ENCODE measurements around the gene SEC14L3. TPM values are rescaled to one million over a fixed set of nuclear protein-coding genes. Genes with fewer than 3 reads are reported as not detected.

The SEC14L3 gene
- total and polyA plus RNA-seq, 2 of the 13 experiments (the other 11 are each of a cell fraction or from before 2014, with no cell fraction given): not detected

- TF ChIP-seq, protein P1, sequence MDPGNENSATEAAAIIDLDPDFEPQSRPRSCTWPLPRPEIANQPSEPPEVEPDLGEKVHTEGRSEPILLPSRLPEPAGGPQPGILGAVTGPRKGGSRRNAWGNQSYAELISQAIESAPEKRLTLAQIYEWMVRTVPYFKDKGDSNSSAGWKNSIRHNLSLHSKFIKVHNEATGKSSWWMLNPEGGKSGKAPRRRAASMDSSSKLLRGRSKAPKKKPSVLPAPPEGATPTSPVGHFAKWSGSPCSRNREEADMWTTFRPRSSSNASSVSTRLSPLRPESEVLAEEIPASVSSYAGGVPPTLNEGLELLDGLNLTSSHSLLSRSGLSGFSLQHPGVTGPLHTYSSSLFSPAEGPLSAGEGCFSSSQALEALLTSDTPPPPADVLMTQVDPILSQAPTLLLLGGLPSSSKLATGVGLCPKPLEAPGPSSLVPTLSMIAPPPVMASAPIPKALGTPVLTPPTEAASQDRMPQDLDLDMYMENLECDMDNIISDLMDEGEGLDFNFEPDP (CRISPR knock-in tag; conservative IDR thresholded peaks at IDR 0.05): 0 out of 2 replicates have a peak, but pooled peaks have one; percentile 75
- TF ChIP-seq, protein P2, sequence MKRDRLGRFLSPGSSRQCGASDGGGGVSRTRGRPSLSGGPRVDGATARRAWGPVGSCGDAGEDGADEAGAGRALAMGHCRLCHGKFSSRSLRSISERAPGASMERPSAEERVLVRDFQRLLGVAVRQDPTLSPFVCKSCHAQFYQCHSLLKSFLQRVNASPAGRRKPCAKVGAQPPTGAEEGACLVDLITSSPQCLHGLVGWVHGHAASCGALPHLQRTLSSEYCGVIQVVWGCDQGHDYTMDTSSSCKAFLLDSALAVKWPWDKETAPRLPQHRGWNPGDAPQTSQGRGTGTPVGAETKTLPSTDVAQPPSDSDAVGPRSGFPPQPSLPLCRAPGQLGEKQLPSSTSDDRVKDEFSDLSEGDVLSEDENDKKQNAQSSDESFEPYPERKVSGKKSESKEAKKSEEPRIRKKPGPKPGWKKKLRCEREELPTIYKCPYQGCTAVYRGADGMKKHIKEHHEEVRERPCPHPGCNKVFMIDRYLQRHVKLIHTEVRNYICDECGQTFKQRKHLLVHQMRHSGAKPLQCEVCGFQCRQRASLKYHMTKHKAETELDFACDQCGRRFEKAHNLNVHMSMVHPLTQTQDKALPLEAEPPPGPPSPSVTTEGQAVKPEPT (CRISPR knock-in tag; IDR thresholded peaks at IDR 0.05; ENCODE audit: low read depth): no peak
- TF ChIP-seq ZNF724P (CRISPR knock-in tag; IDR thresholded peaks at IDR 0.05; ENCODE audit: borderline replicate concordance): no peak
- TF ChIP-seq NCOA5 (CRISPR knock-in tag; IDR thresholded peaks at IDR 0.05): no peak
- no peak for TF ChIP-seq GLI4 (CRISPR knock-in tag; IDR thresholded peaks at IDR 0.05; ENCODE audit: borderline replicate concordance)
- TF ChIP-seq KDM2A (CRISPR knock-in tag; IDR thresholded peaks at IDR 0.05; ENCODE audit: borderline replicate concordance, low read depth): no peak
- TF ChIP-seq, protein P3, sequence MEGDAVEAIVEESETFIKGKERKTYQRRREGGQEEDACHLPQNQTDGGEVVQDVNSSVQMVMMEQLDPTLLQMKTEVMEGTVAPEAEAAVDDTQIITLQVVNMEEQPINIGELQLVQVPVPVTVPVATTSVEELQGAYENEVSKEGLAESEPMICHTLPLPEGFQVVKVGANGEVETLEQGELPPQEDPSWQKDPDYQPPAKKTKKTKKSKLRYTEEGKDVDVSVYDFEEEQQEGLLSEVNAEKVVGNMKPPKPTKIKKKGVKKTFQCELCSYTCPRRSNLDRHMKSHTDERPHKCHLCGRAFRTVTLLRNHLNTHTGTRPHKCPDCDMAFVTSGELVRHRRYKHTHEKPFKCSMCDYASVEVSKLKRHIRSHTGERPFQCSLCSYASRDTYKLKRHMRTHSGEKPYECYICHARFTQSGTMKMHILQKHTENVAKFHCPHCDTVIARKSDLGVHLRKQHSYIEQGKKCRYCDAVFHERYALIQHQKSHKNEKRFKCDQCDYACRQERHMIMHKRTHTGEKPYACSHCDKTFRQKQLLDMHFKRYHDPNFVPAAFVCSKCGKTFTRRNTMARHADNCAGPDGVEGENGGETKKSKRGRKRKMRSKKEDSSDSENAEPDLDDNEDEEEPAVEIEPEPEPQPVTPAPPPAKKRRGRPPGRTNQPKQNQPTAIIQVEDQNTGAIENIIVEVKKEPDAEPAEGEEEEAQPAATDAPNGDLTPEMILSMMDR (CRISPR knock-in tag; IDR thresholded peaks at IDR 0.05): no peak
- TF ChIP-seq FOSL1 (CRISPR knock-in tag; IDR thresholded peaks at IDR 0.05; ENCODE audit: borderline replicate concordance): no peak
- no peak for TF ChIP-seq MZF1 (CRISPR knock-in tag; IDR thresholded peaks at IDR 0.05; ENCODE audit: borderline replicate concordance)
- TF ChIP-seq HOXD1 (CRISPR knock-in tag; IDR thresholded peaks at IDR 0.05): 0 out of 2 replicates have a peak, but pooled peaks have one; percentile 31
- peak; percentile 21; the same call in 1 of the 2 replicates for TF ChIP-seq ETV5 (CRISPR knock-in tag; IDR thresholded peaks at IDR 0.05; ENCODE audit: borderline replicate concordance)
- no peak for TF ChIP-seq ADNP (CRISPR knock-in tag; IDR thresholded peaks at IDR 0.05)
- TF ChIP-seq, protein P4, sequence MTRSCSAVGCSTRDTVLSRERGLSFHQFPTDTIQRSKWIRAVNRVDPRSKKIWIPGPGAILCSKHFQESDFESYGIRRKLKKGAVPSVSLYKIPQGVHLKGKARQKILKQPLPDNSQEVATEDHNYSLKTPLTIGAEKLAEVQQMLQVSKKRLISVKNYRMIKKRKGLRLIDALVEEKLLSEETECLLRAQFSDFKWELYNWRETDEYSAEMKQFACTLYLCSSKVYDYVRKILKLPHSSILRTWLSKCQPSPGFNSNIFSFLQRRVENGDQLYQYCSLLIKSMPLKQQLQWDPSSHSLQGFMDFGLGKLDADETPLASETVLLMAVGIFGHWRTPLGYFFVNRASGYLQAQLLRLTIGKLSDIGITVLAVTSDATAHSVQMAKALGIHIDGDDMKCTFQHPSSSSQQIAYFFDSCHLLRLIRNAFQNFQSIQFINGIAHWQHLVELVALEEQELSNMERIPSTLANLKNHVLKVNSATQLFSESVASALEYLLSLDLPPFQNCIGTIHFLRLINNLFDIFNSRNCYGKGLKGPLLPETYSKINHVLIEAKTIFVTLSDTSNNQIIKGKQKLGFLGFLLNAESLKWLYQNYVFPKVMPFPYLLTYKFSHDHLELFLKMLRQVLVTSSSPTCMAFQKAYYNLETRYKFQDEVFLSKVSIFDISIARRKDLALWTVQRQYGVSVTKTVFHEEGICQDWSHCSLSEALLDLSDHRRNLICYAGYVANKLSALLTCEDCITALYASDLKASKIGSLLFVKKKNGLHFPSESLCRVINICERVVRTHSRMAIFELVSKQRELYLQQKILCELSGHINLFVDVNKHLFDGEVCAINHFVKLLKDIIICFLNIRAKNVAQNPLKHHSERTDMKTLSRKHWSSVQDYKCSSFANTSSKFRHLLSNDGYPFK (CRISPR knock-in tag; IDR thresholded peaks at IDR 0.05; ENCODE audit: borderline replicate concordance): no peak
- TF ChIP-seq FUBP1 (CRISPR knock-in tag; IDR thresholded peaks at IDR 0.05; ENCODE audit: borderline replicate concordance): no peak
- TF ChIP-seq CBX2 (IDR thresholded peaks at IDR 0.05; ENCODE audit: low read depth, low read length): no peak
- no peak for TF ChIP-seq CBX2 (CRISPR knock-in tag; IDR thresholded peaks at IDR 0.05; ENCODE audit: low read depth)
- TF ChIP-seq TCF12 (IDR thresholded peaks at IDR 0.05): no peak
- TF ChIP-seq TCF12 (CRISPR knock-in tag; IDR thresholded peaks at IDR 0.05): no peak
These were observed 49.9 kb downstream of the SEC14L3 start (continued) for GRCh38 chr22:30421695-30422480.

All from HepG2 (cell line).